Fibroblast of villous mesenchyme (primary cell): Measurements from ENCODE around the gene LRTM2. TPM values are rescaled to one million over a fixed set of nuclear protein-coding genes. Genes with fewer than 3 reads are reported as not detected.
A peak's percentile ranks its signal among the peaks of the same experiment; 100 is the strongest.

ENCODE experiments used
- DNase-seq: peaks from one replicate; pipeline ENCODE4 v3.0.0-alpha.2; 2010; ENCODE audit warnings: low read depth
- H3K4me3 ChIP-seq: 2 replicates; pipeline ENCODE4 v1.5.1; 2011; ENCODE audit warnings: low read depth, mild to moderate bottlenecking, low read length
- total RNA-seq: library from RNA; depleted of rRNA; stranded (reverse); fragments of >200 nt; gene quantifications from 2 replicates; pipeline ENCODE4 v1.2.3, GENCODE V29; 2012
- TF ChIP-seq, protein P1 (sequence below): IDR thresholded peaks from 2 replicates; pipeline ENCODE4 v1.5.1; 2012; ENCODE audit warnings: low read depth, mild to moderate bottlenecking, low read length; ENCODE audit not compliant: insufficient read depth

Gene LRTM2
- total RNA-seq, 1 donor, result not detected

DNA sequence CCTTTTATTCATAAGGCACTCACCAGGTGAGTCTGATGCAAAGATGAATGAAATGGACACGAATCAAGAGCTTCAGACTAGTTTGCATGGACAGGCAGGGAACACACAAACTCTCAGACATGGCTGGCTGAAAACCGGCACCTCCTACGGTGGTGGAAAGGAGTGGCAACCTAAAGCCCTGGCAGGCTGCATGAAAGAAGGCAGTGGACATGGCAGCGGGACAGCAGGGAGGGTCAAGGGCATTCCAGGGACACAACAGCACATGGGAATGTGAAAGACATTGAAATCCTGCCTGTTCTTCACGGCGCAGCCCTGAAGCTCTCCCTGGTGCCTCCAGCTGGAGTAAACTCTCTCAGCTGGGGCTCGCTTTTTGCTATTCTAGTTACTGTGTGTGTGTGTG is 16.6 kb upstream of the LRTM2 start:
- H3K4me3 ChIP-seq, result no peak overlapping the region
- TF ChIP-seq, protein P1, sequence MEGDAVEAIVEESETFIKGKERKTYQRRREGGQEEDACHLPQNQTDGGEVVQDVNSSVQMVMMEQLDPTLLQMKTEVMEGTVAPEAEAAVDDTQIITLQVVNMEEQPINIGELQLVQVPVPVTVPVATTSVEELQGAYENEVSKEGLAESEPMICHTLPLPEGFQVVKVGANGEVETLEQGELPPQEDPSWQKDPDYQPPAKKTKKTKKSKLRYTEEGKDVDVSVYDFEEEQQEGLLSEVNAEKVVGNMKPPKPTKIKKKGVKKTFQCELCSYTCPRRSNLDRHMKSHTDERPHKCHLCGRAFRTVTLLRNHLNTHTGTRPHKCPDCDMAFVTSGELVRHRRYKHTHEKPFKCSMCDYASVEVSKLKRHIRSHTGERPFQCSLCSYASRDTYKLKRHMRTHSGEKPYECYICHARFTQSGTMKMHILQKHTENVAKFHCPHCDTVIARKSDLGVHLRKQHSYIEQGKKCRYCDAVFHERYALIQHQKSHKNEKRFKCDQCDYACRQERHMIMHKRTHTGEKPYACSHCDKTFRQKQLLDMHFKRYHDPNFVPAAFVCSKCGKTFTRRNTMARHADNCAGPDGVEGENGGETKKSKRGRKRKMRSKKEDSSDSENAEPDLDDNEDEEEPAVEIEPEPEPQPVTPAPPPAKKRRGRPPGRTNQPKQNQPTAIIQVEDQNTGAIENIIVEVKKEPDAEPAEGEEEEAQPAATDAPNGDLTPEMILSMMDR, result no peak
- DNase-seq, result no peak

DNA sequence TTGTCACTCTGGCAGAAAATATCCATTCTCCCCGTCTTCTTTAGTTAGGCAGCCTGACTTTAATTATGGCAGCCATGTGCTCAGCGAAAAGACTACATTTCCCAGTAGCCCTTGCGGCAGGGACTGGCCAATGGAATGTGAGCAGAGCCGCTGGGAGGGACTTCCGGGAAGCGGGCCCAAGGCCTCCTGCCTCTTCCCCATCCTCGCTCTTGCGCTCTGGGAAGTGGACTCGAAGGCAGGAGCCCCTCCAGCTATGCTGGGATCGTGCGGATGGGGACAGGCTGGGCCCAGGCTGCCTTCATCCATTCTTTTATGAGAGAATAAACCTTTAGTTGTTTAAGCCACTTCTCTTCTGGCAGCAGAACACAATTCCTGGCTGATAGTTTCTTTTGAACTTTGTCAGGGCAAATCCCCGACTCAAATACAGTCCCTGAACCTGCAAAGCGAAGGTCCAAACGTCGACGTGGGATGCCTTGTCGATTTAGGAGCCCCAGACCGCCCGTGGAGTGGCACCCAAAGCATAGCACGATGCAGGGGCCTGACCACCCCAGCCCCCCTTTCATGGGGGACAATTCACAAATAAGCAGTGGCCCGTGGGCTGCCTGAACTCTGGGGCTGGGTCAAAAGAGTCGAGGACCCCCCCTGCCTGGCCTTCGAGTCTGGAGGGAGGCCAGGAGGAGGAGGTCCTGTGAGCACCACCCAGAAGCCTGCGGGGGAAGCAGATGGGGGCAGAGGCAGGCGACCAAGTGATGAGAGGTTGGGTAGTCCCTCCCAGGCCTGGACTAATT is 15.6 kb upstream of the LRTM2 start:
- peak; percentile 89 for DNase-seq
- H3K4me3 ChIP-seq, result no peak overlapping the region
- TF ChIP-seq, protein P1, result no peak

DNA sequence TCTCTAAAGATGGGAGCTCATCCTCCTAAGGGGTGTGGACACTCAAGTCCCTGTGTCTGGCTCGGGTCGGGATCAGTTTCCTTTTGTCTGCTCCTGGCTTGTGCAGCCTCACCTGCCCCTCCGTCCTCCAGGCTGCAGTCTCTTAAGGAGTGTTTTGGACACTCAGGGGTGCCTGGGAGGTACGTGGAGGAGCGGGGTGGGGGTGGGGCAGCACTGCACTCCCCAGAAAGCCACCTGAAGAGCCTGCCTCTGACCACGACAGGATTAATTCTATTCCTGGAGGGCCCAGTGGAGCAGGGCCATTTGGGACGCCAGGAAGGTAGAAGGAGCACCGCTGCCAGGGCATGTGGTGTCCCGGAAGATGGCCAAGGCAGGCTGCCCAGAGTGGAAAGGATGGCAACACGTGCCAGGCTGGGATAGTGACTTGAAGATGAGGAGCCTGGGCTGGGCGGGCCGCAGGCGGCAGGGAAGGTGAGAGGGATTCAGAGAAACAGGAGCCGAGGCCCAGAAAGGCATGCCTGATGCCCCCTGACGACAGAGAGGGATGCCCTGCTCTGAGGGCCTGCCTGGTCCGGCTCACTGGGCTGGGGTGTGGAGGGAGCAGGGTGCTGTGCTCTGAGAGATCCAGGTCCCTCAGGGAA is 14.8 kb upstream of the LRTM2 start:
- no peak for DNase-seq
- no peak overlapping the region for H3K4me3 ChIP-seq
- TF ChIP-seq, protein P1, result no peak

- no peak overlapping the region for H3K4me3 ChIP-seq
- DNase-seq, result no peak
- TF ChIP-seq, protein P1, result no peak
These were observed 13.9 kb upstream of the LRTM2 start for GRCh38 chr12:1806301-1807086.

- TF ChIP-seq, protein P1, result no peak
- no peak for DNase-seq
- H3K4me3 ChIP-seq, result no peak overlapping the region
These were observed 13.1 kb upstream of the LRTM2 start for GRCh38 chr12:1807087-1807860.
